Measurements from ENCODE around the gene EPHB2.

DNA sequence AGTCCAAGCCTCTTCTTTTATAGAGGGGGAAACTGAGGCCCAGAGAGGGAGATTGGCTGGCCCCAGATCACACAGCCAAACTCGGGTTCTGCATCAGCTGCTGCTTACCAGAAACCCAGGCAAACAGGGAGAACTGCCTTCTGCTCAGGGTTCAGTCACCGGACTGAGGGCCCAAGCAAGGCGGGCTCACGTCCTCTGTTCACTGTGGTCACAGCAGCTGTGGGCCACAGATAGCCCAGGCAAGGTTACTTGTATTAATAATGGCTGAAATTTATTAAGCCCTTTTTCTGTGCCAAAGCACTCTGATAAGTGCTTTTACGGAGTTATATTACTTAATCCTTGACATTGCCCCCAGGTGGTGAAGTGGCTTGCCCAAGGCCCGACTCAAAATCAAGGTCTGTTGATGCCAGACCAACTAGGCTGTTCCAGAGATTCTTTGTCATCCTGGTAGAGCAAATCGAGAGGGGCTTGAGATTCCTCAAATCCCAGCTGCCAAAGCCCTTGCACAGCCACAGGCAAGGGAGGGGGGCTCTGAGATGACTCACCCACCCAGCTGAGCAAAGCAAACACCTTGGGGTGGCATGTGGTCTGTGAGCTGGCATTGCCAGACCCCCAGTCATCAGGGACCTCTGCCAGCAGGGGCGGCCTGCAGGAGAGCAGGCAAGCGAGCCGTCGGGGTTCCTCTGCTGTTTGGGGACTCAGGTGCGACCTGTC lies 36.5 kb downstream of the EPHB2 start:
- no peak for TF ChIP-seq POLR2A (IDR thresholded peaks at IDR 0.05)
- TF ChIP-seq, protein P1, sequence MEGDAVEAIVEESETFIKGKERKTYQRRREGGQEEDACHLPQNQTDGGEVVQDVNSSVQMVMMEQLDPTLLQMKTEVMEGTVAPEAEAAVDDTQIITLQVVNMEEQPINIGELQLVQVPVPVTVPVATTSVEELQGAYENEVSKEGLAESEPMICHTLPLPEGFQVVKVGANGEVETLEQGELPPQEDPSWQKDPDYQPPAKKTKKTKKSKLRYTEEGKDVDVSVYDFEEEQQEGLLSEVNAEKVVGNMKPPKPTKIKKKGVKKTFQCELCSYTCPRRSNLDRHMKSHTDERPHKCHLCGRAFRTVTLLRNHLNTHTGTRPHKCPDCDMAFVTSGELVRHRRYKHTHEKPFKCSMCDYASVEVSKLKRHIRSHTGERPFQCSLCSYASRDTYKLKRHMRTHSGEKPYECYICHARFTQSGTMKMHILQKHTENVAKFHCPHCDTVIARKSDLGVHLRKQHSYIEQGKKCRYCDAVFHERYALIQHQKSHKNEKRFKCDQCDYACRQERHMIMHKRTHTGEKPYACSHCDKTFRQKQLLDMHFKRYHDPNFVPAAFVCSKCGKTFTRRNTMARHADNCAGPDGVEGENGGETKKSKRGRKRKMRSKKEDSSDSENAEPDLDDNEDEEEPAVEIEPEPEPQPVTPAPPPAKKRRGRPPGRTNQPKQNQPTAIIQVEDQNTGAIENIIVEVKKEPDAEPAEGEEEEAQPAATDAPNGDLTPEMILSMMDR (IDR thresholded peaks at IDR 0.05) = no peak
